Hematopoietic multipotent progenitor cell treated with erythropoietin and hydrocortisone succinate and interleukin-3 and kit ligand, for 17 days (in vitro differentiated cells): Measurements from ENCODE around the gene MAP3K5.
"Not testable (repeated sequence)": the region's sequence is repeated elsewhere in the genome, so short reads cannot be mapped to it uniquely, and the experiment has no call there.

Experiments used
- DNase-seq: peaks from one replicate; pipeline ENCODE4 v3.0.0-alpha.2; 2015; ENCODE audit warnings: low spot score

The MAP3K5 gene, protein sequence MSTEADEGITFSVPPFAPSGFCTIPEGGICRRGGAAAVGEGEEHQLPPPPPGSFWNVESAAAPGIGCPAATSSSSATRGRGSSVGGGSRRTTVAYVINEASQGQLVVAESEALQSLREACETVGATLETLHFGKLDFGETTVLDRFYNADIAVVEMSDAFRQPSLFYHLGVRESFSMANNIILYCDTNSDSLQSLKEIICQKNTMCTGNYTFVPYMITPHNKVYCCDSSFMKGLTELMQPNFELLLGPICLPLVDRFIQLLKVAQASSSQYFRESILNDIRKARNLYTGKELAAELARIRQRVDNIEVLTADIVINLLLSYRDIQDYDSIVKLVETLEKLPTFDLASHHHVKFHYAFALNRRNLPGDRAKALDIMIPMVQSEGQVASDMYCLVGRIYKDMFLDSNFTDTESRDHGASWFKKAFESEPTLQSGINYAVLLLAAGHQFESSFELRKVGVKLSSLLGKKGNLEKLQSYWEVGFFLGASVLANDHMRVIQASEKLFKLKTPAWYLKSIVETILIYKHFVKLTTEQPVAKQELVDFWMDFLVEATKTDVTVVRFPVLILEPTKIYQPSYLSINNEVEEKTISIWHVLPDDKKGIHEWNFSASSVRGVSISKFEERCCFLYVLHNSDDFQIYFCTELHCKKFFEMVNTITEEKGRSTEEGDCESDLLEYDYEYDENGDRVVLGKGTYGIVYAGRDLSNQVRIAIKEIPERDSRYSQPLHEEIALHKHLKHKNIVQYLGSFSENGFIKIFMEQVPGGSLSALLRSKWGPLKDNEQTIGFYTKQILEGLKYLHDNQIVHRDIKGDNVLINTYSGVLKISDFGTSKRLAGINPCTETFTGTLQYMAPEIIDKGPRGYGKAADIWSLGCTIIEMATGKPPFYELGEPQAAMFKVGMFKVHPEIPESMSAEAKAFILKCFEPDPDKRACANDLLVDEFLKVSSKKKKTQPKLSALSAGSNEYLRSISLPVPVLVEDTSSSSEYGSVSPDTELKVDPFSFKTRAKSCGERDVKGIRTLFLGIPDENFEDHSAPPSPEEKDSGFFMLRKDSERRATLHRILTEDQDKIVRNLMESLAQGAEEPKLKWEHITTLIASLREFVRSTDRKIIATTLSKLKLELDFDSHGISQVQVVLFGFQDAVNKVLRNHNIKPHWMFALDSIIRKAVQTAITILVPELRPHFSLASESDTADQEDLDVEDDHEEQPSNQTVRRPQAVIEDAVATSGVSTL (N-terminal part only)

DNA sequence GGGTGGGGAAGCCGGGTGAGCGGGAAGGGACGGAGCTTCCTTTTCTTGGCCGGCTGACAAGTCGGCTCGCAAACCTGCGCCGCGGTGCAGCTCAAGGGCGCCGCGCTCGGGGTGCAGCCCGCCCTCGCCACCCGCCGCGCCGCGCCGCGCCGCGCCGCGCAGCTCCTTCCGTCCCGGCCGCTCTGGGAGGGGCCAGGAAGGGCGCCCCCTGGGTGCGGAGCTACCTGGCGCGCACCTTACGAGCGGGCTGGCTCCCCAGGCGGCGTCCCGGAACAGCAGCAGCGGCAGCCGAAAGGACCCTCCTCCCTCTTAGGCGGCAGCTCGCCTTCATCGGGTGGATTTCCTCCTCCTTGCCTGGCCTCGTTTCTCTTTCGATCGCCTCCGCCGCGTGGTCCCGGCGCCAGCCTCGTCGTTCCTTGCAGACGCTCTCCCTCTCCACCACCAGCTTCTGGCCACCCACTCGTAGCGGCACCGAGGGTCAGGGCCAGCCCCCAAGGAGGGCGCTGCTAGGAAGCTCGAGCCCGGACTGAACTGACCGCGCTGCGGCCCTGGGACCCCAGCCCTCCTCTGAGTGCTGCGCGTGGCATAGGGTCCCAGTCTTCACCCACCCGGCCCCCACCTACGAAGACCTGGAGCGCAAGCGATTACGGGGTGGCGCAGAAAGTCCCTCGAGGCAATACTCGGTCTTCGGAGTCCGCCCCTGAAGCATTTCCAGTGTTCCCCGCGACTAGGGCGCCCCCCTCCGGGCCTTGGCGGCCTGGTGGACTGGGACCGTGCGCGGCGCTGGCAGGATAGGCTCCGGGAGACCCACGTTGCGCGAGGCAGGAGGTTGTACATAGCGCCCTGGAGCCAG, at the start of gene MAP3K5:
MAP3K5 (minus strand) TSS at position 68 of the 853 bp plus-strand sequence. CDS start 320 bp downstream, outside the sequence.
- peak; percentile 88 for DNase-seq

DNA sequence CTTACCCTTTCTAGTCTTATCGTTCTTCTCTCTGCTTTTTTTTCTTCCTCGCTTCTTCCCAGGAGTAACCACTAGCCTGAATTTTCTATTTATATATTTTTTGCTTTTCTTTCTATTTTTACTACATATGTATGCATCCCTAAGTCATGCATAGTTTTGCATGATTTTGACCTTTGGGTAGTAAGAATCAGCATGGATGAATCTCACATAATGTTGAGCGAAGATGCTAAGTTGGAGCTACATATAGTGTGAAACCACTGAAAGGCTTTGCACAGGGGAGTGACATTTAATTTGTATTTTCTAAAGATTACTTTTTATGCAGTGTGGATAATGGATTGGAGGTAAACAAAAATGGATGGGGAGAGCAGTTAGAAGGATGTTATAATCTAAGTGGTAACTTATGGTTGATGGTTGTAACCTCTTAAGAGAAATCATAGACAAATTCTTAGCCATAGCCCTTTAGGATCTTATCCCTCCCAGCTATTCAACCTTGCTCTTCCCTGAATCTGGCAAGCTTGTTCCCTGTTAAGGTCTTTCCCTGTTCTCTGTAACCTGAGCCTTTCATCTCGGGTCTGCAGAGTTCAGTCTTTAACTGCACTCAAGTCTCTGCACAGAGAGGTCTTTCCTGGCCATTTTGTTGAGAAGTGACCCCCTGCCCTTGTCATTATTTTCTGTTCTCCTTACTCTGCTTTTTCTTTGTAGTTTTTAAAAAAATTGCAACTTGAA, 48.2 kb upstream of the MAP3K5 start:
- no peak for DNase-seq

DNA sequence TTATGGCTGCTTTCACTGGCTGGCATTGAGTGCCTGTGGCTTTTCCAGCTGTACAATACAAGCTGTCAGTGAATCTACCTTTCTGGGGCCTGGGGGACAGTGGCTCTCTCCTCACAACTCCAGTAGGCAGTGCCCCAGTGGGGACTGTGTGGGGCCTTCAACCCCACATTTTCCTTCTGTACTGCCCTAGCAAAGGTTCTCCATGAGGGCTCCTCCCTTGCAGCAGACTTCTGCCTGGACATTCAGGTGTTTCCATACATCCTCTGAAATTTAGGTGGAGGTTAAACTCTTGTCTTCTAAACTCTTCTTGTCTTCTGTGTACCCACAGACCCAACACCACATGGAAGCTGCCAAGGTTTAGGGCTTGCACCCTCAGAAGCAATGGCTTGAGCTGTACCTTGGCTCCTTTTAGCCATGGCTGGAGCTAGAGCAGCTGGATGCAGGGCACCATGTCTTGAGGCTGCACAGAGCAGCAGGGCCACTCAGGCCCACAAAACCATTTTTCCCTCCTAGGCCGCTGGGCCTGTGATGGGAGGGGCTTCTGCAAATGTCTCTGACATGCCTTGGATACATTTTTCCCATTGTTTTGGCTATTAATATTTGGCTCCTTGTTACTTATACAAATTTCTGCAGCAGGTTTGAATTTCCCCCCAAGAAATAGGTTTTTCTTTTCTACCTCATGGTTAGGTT, 39.7 kb upstream of the MAP3K5 start:
- DNase-seq = no peak

DNA sequence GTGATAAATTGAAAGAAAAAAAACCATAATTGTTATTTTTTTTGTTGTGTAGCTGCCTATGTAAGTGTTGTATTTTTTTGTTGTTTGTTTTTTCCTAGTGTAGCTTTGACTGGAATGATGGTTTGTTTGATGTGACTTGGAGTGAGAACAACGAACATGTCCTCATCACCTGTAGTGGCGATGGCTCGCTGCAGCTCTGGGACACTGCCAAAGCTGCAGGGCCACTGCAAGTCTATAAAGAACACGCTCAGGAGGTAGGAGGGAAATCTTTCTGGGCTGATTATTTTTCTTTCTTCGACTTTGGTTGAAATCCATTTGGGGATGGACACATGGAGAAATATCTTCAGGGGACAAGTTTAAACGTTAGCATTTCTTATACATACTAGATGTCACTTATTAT, 33.9 kb upstream of the MAP3K5 start:
- DNase-seq = no peak

DNA sequence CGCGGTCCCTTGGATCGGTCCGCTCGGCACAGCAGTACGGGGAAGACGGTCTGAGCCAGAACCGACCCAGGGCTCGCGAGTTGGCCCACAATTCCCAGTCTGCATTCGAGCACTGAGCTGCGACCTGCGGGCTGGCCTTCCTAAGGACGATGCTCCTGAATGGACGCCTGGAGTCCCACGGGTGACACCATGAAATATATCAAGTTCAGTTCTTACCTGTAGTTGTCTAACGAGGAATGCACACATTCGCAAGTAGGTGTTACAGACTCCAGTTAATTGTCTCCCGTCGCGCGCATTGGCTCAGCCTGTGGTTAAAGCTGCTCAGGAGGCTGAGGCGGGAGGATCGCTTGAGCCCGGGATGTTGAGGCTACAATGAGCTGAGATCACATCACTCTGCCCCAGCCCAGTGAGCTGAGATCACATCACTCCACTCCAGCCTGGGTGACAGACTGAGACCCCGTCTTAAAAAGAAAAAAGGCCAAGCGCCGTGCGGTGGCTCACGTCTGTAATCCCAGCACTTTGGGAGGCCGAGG, 30.9 kb upstream of the MAP3K5 start:
- no peak for DNase-seq

DNA sequence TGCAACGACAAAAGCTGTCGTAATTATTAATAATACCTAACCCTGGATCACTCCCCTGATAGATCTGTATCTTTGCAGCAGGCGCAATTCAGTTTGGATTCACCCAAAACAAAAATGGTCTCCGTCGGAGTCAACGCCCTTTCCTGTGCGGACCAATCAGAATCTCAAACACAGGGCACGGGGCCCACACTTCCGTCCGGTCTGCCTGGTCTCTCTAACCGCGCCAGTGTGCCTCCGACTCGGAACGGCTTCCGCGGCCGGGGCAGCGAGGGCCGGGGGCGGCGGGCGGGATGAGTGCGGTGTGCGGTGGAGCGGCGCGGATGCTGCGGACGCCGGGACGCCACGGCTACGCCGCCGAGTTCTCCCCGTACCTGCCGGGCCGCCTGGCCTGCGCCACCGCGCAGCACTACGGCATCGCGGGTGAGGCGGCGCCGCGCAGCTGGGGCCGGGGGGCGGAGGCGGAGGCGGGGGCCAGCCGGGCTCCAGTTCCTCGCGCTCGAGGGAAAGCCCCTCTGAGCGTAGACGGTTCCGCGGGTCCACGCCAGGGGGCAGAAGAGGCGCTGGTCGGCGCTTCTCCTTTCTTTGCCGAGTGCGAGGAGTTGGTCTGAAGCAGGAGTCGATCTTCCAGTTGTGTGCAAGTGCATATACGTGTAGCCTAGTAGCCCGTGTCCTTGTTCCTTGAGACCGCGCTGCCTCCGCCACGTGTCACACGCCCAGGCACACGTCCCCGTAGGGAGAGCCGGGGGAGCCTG, 30.3 kb upstream of the MAP3K5 start, which contains the start of gene PEX7:
PEX7 (plus strand) TSS at position 217 of the 752 bp plus-strand sequence; CDS start at position 291, 74 bp downstream.
- peak; percentile 87 for DNase-seq

DNA sequence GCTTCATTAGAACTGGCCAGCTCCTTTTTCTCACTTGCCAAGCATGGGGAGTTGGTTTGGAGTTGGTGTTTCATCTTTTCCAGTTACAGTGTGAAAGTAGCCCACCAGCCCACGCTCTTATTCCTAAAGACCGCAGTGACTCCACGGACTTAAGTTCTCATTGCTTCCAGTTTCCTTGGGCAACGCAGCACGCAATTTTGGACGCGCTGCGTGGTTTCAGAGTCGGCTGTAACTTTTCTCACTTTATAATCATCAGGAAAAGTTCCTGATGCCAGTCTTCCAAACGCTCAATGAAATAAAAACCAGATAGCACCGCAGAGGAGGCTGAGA, 29.7 kb upstream of the MAP3K5 start:
- no peak for DNase-seq

DNA sequence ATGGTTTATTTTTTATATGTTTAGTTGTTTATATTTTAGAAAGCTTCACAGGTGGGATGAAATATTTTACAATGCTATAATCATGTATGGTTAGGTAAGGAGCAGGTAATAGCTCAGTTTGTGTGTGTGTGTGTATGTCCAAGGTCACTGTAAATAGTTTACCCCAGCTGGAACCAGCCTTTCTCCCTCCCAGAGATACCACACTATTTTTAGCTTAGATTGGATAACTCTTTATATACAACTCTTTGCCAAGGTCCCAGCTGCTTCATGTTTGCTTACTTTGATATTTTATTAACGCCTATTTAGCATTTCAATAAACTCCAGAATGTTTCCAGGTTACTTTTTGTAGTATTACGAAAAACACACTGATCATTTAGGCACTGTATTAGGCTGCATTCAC, 28.3 kb upstream of the MAP3K5 start:
- no peak for DNase-seq

DNA sequence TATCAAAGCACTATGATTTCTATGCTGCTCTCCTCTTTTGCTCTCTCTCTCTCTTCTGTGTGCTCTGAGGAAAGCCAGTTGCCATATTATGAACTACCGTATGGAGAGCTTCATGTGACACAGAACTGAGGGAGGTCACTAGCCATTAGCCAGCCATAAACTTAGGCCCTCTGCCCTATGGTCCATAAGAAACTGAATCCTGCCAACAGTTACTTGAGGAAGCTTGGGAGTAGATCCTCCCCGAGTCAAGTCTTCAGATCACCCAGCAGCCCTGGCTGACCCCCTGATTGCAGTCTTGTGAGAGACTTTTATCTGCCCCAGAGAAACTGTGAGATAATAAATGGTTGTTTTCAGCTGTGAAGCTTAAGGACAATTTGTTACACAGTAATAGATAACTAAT, 24.4 kb upstream of the MAP3K5 start:
- no peak for DNase-seq

DNA sequence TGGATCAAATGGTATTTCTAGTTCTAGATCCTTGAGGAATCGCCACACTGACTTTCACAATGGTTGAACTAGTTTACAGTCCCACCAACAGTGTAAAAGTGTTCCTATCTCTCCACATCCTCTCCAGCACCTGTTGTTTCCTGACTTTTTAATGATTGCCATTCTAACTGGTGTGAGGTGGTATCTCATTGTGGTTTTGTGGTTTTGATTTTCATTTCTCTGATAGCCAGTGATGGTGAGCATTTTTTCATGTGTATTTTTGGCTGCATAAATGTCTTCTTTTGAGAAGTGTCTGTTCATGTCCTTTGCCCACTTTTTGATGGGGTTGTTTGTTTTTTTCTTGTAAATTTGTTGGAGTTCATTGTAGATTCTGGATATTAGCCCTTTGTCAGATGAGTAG, 23.3 kb upstream of the MAP3K5 start:
- DNase-seq = not testable (repeated sequence)

DNA sequence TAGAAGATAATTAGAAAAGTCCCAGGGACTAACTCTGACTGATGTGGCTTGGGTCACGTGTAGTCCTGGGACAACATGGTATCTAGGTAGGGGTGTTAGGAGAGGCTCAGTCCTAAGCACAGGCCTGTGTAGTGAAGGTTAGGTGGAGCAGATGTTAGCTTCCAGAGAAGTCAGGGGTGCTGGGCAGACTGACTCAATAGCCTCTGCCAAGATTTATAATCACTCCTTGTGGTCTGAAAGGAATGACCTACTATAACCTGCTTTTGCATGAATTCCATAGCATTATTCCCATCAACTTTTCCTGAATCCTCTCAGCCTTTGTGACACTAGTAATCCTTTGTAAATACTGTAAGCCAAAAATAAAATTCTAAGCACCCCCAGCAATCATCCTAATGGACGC, 19.9 kb upstream of the MAP3K5 start:
- no peak for DNase-seq

DNA sequence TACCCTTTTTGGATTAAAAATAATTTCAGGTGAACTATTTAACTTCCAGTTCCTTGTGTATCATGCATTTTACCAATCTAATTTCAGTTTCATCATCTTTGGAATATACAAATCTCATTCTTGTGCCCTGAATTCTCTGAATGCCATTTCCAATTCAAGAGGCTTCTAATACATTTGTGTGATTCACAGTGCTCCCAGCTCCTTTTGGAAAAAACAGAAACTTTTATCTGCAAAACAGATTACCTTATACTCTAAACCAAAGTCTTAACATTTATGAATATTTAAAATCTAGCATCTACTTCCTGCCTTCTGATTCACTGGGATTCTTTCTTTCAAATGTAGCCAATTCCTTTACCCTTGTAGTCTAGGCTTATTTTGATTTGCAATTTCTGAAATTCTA, 19.0 kb upstream of the MAP3K5 start:
- DNase-seq = no peak

DNA sequence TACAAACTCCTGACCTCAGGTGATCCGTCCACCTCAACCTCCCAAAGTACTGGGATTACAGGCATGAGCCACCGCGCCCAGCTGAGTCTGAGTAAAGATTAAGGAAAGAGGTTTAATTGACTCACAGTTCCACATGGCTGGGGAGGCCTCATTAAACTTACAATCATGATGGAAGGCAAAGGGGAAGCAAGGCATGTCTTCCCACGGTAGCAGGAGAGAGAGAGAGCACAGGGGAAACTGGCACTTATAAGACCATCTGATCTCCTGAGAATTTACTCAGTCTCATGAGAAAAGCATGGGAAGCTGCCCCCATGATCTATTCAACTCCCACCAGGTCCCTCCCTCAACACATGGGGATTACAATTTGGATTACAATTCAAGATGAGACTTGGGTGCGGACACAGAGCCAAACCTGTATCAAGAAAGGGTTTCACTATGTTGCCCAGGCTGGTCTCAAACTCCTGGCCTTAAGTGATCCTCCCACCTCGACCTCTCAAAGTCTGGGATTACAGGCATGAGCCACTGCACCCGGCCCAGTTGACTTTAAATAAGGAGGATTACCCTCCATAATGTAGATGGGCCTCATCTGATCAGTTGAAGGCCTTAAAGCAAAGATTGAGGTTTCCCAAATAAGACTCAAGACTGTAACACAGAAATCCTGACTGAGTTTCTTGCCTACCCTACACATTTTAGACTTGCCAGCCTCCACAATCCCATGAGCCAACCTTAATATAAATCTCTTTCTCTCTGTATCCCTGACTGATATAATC, 17.0 kb upstream of the MAP3K5 start:
- no peak for DNase-seq

DNA sequence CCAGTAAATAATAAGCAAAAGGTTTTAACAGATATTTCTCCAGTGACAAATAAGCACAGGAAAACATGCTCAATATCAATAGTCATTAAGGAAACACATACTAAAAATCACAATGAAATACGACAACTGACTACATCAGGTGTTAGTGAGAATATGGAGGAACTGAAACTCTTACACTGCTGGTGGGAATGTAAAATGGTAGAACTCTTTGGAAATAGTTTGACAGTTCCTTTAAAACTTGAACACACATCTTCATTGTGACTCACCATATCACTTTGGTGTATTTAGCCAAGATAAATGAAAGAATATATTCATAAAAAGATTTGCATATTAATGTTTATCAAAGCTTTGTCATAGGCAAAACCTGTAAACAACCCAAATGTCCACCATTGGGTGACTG, 11.3 kb upstream of the MAP3K5 start:
- DNase-seq = no peak

DNA sequence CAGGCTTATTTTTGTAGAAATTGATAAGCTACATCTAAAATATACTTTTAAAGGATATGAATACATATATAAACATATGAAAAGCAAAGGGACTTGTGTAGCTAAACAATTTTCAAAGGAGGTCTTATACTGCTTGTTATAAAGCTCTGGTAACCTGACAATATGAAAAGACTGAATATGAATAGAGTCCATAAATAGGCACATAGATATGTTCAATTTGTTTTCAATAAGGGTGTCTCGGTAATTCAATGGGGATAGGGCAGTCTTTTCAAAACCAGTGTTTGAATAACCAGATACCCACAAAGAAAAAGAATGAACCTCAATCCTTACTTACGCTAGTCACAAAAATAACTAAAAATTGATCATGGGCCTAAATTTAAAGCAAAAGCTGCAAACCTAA, 9.3 kb upstream of the MAP3K5 start:
- no peak for DNase-seq

DNA sequence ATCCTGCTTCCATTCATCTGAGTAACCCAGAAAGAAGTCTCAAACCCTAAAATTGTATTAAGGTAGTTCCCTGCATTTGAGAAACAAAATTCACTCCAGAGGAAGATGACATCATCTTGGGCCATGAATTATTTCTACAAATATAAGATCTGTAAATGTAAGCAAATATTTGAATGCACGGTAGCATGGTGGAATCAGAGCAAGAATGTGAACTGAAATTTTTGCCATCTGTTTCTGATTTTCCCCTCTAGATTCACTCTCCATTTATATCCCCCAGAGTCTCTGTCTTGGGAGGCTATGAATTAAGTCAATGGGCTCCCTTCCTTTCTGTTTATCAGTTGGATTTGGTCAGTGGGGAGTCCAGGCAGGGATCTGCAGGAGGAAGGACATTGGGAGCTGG, 5.8 kb upstream of the MAP3K5 start:
- DNase-seq = no peak

DNA sequence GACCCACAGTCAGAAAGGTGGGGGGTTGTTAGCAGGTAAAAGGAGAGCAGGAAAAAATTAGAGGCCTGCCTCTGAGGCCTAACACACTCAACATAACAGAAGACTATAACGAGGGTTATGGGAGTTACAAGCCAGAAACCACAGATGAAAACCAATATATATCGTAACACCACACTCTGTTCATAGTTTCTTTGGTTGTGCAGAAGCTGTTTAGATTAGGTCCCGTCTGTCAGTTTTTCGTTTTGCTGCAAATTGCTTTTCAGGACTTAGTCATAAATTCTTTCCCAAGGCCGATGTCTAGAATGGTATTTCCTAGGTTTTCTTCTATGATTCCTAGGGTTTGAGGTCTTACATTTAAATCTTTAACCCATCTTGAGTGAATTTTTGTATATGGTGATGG, 3.7 kb upstream of the MAP3K5 start:
- DNase-seq = no peak

DNA sequence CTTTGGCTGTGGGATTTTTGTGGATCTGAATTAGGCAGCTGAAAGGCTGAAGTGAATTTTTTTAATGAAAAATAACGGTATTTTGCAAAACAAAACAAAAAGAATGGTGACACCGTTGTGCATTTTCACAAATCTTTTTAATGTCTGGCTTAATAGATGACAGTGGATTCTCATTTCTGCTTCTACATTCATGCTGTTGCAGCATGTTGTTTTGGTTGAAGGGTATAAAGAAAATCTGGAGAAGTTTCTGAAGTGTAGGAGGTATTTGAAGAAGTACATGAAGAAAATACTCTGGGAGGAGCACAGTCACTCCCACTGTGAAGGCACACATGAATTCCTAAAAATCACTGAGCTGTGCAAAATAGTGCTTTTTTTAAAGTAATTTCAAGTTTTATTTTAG, 3.1 kb upstream of the MAP3K5 start:
- no peak for DNase-seq
